ENCODE results near the gene SEPTIN12.

DNA sequence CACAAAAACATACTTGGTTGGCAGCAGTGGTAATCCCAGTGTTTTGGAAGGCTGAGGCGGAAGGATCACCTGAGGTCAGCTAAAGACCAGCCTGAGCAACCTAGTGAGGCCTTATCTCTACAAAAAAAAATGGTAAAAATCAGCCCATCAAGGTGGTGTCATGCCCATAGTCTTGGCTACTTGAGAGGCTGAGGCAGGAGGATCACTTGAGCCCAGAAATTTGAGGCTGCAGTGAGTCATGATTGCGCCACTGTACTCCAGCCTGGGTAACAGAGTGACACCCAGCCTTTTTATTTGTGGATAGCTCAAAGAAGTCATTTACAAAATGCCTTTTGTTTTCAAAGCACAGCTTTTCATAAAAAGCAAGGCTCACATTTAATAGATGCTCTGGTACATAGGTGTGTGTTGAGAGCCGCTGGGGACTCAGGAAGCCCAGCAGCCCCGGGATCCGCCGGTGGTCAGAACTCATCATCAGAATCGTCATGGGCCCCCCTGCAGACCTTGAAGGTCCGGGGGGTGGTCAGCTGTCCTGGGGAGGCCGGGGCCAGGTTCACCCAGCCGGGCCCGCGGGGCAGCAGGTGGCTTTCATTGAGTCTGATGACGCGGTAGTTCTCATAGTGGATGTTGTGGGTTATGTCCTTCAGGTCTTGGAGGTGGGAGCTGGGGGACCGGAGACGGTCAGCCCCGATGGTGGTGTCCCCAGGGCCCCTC lies 10.7 kb downstream of the SEPTIN12 start:
- TF ChIP-seq, protein P1, sequence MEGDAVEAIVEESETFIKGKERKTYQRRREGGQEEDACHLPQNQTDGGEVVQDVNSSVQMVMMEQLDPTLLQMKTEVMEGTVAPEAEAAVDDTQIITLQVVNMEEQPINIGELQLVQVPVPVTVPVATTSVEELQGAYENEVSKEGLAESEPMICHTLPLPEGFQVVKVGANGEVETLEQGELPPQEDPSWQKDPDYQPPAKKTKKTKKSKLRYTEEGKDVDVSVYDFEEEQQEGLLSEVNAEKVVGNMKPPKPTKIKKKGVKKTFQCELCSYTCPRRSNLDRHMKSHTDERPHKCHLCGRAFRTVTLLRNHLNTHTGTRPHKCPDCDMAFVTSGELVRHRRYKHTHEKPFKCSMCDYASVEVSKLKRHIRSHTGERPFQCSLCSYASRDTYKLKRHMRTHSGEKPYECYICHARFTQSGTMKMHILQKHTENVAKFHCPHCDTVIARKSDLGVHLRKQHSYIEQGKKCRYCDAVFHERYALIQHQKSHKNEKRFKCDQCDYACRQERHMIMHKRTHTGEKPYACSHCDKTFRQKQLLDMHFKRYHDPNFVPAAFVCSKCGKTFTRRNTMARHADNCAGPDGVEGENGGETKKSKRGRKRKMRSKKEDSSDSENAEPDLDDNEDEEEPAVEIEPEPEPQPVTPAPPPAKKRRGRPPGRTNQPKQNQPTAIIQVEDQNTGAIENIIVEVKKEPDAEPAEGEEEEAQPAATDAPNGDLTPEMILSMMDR (IDR thresholded peaks at IDR 0.05), result no peak
- no peak for TF ChIP-seq POLR2A (IDR thresholded peaks at IDR 0.05)

Data from thyroid gland (tissue), 4 donors.